Measurements from ENCODE around the gene BORA. TPM values are rescaled to one million over a fixed set of nuclear protein-coding genes. Genes with fewer than 3 reads are reported as not detected.
A peak's percentile ranks its signal among the peaks of the same experiment; 100 is the strongest.

The BORA gene
- polyA plus RNA-seq, 1 experiment = 3.1 TPM

DNA sequence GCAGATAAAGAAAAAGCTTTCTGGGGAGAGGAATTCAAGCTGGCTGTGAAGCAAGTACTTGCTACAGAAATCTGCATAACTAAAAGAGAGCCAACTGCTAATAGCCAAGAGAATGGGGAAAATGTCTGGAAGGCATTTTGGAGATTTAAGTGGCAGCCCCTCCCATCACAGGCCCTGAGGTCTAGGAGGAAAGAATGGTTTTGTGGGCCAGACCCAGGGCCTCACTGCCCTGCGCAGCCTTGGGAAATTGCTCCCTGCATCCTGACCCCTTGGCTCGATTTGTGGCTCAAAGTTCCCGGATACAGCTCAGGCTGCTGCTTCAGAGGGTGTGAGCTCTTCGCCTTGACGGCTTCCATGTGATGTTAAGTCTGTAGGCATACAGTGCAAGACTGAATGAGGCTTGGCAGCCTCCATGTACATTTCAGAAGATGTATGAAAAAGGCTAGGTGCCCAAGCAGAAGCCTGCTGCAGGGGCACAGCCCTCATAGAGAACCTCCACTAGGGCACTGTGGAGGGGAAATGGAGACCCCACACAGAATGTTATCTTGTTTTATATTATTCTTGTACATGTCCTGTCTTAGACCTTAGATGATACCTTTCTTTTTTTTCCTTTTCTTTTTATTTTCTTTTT lies 34.7 kb upstream of the BORA start:
- POLR2A ChIA-PET = no interaction called here
- H3K27ac ChIP-seq (ENCODE audit: low read depth, low read length) = no peak overlapping the region
- CTCF ChIA-PET = no interaction called here
- H3K9me3 ChIP-seq (ENCODE audit: control insufficient read depth, insufficient read depth, low read length) = peaks cover 4% of the 10 kb centered on the region; the same call in 1 of the 2 replicates
- H3K4me3 ChIP-seq (ENCODE audit: low read depth, low read length) = no peak overlapping the region
- DNase-seq (ENCODE audit: low read depth, low spot score) = no peak
- peaks cover 2% of the 10 kb centered on the region for H3K27me3 ChIP-seq (ENCODE audit: control insufficient read depth, insufficient read depth, low read length)
- TF ChIP-seq, protein P1, sequence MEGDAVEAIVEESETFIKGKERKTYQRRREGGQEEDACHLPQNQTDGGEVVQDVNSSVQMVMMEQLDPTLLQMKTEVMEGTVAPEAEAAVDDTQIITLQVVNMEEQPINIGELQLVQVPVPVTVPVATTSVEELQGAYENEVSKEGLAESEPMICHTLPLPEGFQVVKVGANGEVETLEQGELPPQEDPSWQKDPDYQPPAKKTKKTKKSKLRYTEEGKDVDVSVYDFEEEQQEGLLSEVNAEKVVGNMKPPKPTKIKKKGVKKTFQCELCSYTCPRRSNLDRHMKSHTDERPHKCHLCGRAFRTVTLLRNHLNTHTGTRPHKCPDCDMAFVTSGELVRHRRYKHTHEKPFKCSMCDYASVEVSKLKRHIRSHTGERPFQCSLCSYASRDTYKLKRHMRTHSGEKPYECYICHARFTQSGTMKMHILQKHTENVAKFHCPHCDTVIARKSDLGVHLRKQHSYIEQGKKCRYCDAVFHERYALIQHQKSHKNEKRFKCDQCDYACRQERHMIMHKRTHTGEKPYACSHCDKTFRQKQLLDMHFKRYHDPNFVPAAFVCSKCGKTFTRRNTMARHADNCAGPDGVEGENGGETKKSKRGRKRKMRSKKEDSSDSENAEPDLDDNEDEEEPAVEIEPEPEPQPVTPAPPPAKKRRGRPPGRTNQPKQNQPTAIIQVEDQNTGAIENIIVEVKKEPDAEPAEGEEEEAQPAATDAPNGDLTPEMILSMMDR (IDR thresholded peaks at IDR 0.05; ENCODE audit: low read depth, low read length) = no peak

DNA sequence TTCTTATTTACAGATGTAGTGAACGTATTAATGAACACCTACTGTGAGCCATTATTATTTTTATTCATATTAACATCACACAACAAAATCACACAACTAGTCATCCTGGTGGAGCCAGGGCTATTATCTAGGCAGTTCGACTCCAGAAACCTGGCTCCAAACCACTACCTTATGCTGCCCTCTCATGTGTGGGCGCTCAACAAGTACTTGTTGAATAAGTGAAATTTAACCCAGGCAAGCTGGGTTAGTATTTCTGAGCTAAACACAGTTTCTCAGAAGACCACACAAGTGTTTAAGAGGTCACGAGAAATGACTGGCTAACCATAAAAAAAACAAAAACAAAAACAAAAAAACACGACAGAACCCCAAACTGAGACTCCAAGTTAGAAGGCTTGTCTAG lies 33.9 kb upstream of the BORA start:
- no peak overlapping the region for H3K4me3 ChIP-seq (ENCODE audit: low read depth, low read length)
- ChIA-PET POLR2A (no interaction called here), CTCF (no interaction called here)
- no peak for DNase-seq (ENCODE audit: low read depth, low spot score)
- TF ChIP-seq, protein P1 (IDR thresholded peaks at IDR 0.05; ENCODE audit: low read depth, low read length) = no peak
- no peak overlapping the region for H3K27ac ChIP-seq (ENCODE audit: low read depth, low read length)
- H3K9me3 ChIP-seq (ENCODE audit: control insufficient read depth, insufficient read depth, low read length) = peaks cover 4% of the 10 kb centered on the region; the same call in 1 of the 2 replicates
- peaks cover 2% of the 10 kb centered on the region for H3K27me3 ChIP-seq (ENCODE audit: control insufficient read depth, insufficient read depth, low read length)

DNA sequence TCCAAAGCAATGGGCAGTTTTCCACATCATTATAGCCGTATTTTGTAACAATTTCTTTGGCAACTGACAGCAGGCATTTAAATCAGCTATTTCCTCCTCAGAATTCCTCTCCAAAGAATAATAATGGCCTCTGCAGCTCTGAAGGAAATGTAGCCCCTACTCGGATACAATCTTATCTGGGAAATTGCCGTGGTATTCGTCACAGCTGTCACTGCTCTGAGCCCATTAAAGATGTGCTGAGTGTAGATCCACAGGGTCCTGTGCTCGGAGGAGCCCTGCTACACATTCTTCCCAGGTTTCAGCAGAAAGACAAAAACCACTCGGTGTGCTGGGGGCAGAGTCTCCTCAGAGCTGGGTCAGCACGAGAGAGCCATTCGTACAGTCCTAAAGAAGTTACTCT lies 33.4 kb upstream of the BORA start:
- TF ChIP-seq, protein P1 (IDR thresholded peaks at IDR 0.05; ENCODE audit: low read depth, low read length) = no peak
- DNase-seq (ENCODE audit: low read depth, low spot score) = no peak
- CTCF ChIA-PET = interaction anchor here (0.9 kb wide), 1 partner anchor 51 kb away, joined by 7 read pairs; no protein-coding TSS in a partner anchor
- H3K9me3 ChIP-seq (ENCODE audit: control insufficient read depth, insufficient read depth, low read length) = peaks cover 4% of the 10 kb centered on the region; the same call in 1 of the 2 replicates
- no peak overlapping the region for H3K27ac ChIP-seq (ENCODE audit: low read depth, low read length)
- H3K4me3 ChIP-seq (ENCODE audit: low read depth, low read length) = no peak overlapping the region
- peaks cover 2% of the 10 kb centered on the region for H3K27me3 ChIP-seq (ENCODE audit: control insufficient read depth, insufficient read depth, low read length)
- POLR2A ChIA-PET = no interaction called here

GRCh38 chr13:72696579-72696978 lies 31.1 kb upstream of the BORA start:
- peaks cover 2% of the 10 kb centered on the region for H3K27me3 ChIP-seq (ENCODE audit: control insufficient read depth, insufficient read depth, low read length)
- DNase-seq (ENCODE audit: low read depth, low spot score) = no peak
- TF ChIP-seq, protein P1 (IDR thresholded peaks at IDR 0.05; ENCODE audit: low read depth, low read length) = peak; percentile 38
- no peak overlapping the region for H3K4me3 ChIP-seq (ENCODE audit: low read depth, low read length)
- H3K9me3 ChIP-seq (ENCODE audit: control insufficient read depth, insufficient read depth, low read length) = peaks cover 4% of the 10 kb centered on the region; the same call in 1 of the 2 replicates
- H3K27ac ChIP-seq (ENCODE audit: low read depth, low read length) = no peak overlapping the region
- ChIA-PET POLR2A (no interaction called here), CTCF (interaction anchor here (0.8 to 4.0 kb wide), 9 partner anchors 16 to 1735 kb away, joined by 3 to 69 read pairs (median 4); no protein-coding TSS in a partner anchor)

DNA sequence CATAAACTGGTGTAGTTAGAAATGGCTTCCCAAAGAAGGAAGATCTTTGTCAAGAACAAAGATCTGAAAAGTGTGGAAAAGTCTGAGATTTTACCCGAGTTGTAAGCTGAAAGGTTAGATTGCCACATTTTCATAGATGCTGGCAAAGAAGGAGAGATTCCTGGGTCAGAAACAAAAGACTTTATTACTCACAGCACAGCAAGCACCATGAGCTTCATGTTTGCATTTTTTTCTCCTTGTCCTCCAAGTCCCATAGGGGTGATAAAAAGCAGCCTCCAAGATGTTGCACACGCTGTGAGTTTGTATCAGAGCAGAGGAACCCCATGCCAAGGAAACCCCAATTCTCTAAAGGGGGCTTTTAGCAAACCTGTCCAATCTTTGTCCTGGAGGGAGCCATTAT lies 29.6 kb upstream of the BORA start:
- H3K4me3 ChIP-seq (ENCODE audit: low read depth, low read length) = no peak overlapping the region
- ChIA-PET CTCF (interaction anchor here (4.0 kb wide), 1 partner anchor 55 kb away, joined by 69 read pairs; no protein-coding TSS in a partner anchor), POLR2A (no interaction called here)
- H3K9me3 ChIP-seq (ENCODE audit: control insufficient read depth, insufficient read depth, low read length) = no peaks in the 10 kb centered on the region
- no peaks in the 10 kb centered on the region for H3K27me3 ChIP-seq (ENCODE audit: control insufficient read depth, insufficient read depth, low read length)
- H3K27ac ChIP-seq (ENCODE audit: low read depth, low read length) = no peak overlapping the region
- DNase-seq (ENCODE audit: low read depth, low spot score) = no peak
- TF ChIP-seq, protein P1 (IDR thresholded peaks at IDR 0.05; ENCODE audit: low read depth, low read length) = no peak
